Measurements from ENCODE around the gene PLA2R1.

GRCh38 chr2:159913900-159914299, 148.5 kb downstream of the PLA2R1 start:
- TF ChIP-seq CTCF (IDR thresholded peaks at IDR 0.05; ENCODE audit: low read length) (no peak), EZH2 (IDR thresholded peaks at IDR 0.05; ENCODE audit: borderline replicate concordance, low read length) (no peak)
